PC-9 (cell line): ENCODE results near the gene GPATCH1. TPM values are rescaled to one million over a fixed set of nuclear protein-coding genes. Genes with fewer than 3 reads are reported as not detected.
"Not testable (repeated sequence)": the region's sequence is repeated elsewhere in the genome, so short reads cannot be mapped to it uniquely, and the experiment has no call there.

Experiments used
- BruUV-seq: library from RNA; stranded (reverse); fragments of 400-500 nt; replicated peaks from 2 replicates; lab custom pipeline; 2021; lab: Mats Ljungman, UMichigan
- CTCF ChIA-PET: fragments of 300-600 bp; sonication (Branson Sonifier 250); formaldehyde crosslinking; loops from one replicate; lab custom pipeline; 2022; ENCODE audit warnings: antibody characterized with exemption; lab: Charles Lee
- POLR2A ChIA-PET: fragments of 300-600 bp; sonication (Branson Sonifier 250); formaldehyde crosslinking; loops from one replicate; lab custom pipeline; 2022; ENCODE audit warnings: antibody characterized with exemption; ENCODE audit not compliant: unreplicated experiment; lab: Charles Lee
- DNase-seq, 2 experiments: peaks; one replicate each; pipeline versions ENCODE4 v3.0.0 to v3.0.0-alpha.2; 2015 to 2022; ENCODE audit warnings: mixed read lengths in 1 of 2
- H2AFZ ChIP-seq: fragments of 200-600 bp; sonication (generic); 2 replicates; pipeline ENCODE4 v1.8.1; 2017; ENCODE audit warnings: antibody characterized with exemption
- H3F3A ChIP-seq: fragments of 200-600 bp; sonication (generic); 2 replicates; pipeline ENCODE4 v1.8.1; 2017; ENCODE audit warnings: antibody characterized with exemption, mild to moderate bottlenecking, low read depth; ENCODE audit not compliant: insufficient read depth
- H3K27ac ChIP-seq: fragments of 200-600 bp; sonication (generic); 2 replicates; pipeline ENCODE4 v1.6.1; 2016; ENCODE audit warnings: mixed run types
- H3K27me3 ChIP-seq: fragments of 200-600 bp; sonication (generic); 2 replicates; pipeline ENCODE4 v1.6.1; 2016; ENCODE audit warnings: low read depth, mixed run types; ENCODE audit not compliant: insufficient read depth
- H3K36me3 ChIP-seq: fragments of 200-600 bp; sonication (generic); 2 replicates; pipeline ENCODE4 v1.6.1; 2016; ENCODE audit warnings: low read depth, mixed run types
- H3K4me1 ChIP-seq: fragments of 200-600 bp; sonication (generic); replicated peaks from 2 replicates; pipeline ENCODE4 v1.6.1; 2016; ENCODE audit warnings: mixed run types; ENCODE audit not compliant: insufficient read depth
- H3K4me2 ChIP-seq: fragments of 200-600 bp; sonication (generic); 2 replicates; pipeline ENCODE4 v1.6.1; 2017; ENCODE audit warnings: mixed run types
- H3K4me3 ChIP-seq: fragments of 200-600 bp; sonication (generic); 2 replicates; pipeline ENCODE4 v1.6.1; 2016; ENCODE audit warnings: mixed run types
- H3K79me2 ChIP-seq: fragments of 200-600 bp; sonication (generic); 2 replicates; pipeline ENCODE4 v1.6.1; 2017; ENCODE audit warnings: low read depth, mixed run types
- H3K9me2 ChIP-seq: fragments of 200-600 bp; sonication (generic); 2 replicates; pipeline ENCODE4 v1.8.1; 2017; ENCODE audit warnings: mild to moderate bottlenecking; ENCODE audit not compliant: insufficient read depth
- H3K9me3 ChIP-seq: fragments of 200-600 bp; sonication (generic); 2 replicates; pipeline ENCODE4 v1.8.1; 2016; ENCODE audit warnings: low read depth; ENCODE audit not compliant: insufficient read depth
- H4K20me1 ChIP-seq: fragments of 200-600 bp; sonication (generic); 2 replicates; pipeline ENCODE4 v1.8.1; 2017; ENCODE audit not compliant: insufficient read depth
- EZH2 ChIP-seq: fragments of 200-600 bp; sonication (generic); IDR thresholded peaks from 2 replicates; pipeline ENCODE4 v1.8.0; 2017; ENCODE audit warnings: antibody characterized with exemption, low read depth
- intact Hi-C: fragments of 100-400 bp; cut with micrococcal nuclease; formaldehyde crosslinking; loops from one replicate; pipeline ENCODE4 v1.10.0; 2022; ENCODE audit not compliant: unreplicated experiment
- total RNA-seq: library from RNA; stranded (reverse); gene quantifications from 2 replicates; pipeline ENCODE4 v1.2.3, GENCODE V29; 2021
- TF ChIP-seq, protein P1 (sequence below): fragments of 200-600 bp; sonication (generic); conservative IDR thresholded peaks from 2 replicates; pipeline ENCODE4 v1.6.1; 2017; ENCODE audit warnings: mixed run types, antibody characterized with exemption, mild to moderate bottlenecking, moderate library complexity

The GPATCH1 gene
- total RNA-seq, 1 experiment from 2014 or later: 11.0 TPM

DNA sequence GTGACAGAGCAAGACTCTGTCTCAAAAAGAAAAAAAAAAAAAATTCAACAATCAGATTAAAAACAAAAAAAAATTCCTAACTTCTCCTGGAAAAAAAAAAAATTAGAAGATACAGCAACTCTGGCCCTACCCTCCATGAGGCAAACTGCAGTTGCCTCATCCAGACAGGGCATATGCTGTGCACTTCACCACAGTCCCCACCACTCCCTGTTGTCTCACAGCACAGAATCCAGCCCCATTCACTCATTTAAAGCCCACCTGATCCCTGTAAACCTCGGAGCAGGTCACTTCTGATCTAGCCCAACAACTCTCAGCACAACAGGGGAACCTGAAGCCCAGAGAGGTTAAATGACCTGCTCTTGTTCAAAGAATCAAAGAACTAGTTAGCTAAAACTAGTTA is 41.2 kb upstream of the GPATCH1 start:
- ChIA-PET CTCF (no interaction called here), POLR2A (interaction anchor here (0.6 kb wide), 1 partner anchor 137 kb away, joined by 6 read pairs; no protein-coding TSS in a partner anchor)
- H3K27me3 ChIP-seq: no peaks in the 10 kb centered on the region
- intact Hi-C loops: loop anchor here (2.0 kb wide), 1 partner anchor 15 kb away; no protein-coding TSS in a partner anchor
- peaks cover 10% of the 10 kb centered on the region; the same call in 1 of the 2 replicates for H3K36me3 ChIP-seq
- H4K20me1 ChIP-seq: no peaks in the 10 kb centered on the region; the same call in 1 of the 2 replicates
- H3K4me1 ChIP-seq: peaks cover 55% of the 10 kb centered on the region
- BruUV-seq: no TSS peak
- peaks cover 41% of the 10 kb centered on the region for H3F3A ChIP-seq
- no peaks in the 10 kb centered on the region for H3K9me3 ChIP-seq
- TF ChIP-seq EZH2: no peak
- TF ChIP-seq, protein P1, sequence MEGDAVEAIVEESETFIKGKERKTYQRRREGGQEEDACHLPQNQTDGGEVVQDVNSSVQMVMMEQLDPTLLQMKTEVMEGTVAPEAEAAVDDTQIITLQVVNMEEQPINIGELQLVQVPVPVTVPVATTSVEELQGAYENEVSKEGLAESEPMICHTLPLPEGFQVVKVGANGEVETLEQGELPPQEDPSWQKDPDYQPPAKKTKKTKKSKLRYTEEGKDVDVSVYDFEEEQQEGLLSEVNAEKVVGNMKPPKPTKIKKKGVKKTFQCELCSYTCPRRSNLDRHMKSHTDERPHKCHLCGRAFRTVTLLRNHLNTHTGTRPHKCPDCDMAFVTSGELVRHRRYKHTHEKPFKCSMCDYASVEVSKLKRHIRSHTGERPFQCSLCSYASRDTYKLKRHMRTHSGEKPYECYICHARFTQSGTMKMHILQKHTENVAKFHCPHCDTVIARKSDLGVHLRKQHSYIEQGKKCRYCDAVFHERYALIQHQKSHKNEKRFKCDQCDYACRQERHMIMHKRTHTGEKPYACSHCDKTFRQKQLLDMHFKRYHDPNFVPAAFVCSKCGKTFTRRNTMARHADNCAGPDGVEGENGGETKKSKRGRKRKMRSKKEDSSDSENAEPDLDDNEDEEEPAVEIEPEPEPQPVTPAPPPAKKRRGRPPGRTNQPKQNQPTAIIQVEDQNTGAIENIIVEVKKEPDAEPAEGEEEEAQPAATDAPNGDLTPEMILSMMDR: no peak
- H3K79me2 ChIP-seq: peaks cover 85% of the 10 kb centered on the region
- no peak for DNase-seq
- H3K9me2 ChIP-seq: no peaks in the 10 kb centered on the region
- H3K4me3 ChIP-seq: no peak overlapping the region
- peak overlapping the region; percentile 98 for H3K27ac ChIP-seq
- H2AFZ ChIP-seq: no peak overlapping the region
- no peak overlapping the region for H3K4me2 ChIP-seq

DNA sequence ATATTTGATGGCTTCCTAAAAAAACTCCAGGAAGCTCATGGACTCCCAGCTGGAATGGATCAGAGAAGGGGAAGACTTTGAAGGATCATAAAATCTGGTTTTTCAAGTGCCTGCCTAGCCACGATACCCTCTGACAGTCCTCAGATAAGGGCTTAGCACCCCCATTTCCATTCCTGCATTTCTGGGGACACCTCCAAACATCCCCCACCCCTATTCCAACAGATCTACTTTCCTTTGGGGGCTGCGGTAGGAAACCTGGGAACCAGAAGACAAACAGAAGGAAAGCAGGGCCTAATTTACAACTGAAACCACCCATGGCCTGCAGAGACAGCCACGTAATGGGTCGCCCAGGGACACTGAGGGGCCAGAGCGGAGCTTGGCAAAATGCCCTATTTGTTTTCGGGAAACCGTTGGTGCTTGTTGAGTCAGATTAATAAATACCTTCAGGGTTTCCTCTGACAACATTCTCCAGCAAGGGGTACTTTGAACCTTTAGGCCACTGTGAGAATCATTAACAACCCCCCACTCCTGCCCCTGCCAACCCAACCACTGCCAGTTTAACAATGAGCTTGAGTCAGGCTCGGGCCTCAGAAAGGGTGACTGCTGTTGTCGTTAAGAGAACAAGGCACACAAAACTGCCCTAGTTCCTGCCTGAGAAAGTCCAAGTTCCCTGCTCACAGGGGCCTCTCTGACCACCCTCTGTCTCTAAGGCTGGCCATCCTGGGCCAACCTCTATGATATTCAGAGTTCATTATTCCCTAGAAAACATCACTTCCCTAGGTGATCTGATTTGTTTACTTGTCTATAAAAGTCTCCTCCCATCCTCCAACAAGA is 39.8 kb upstream of the GPATCH1 start:
- Histone ChIP-seq H3F3A (peaks cover 46% of the 10 kb centered on the region), H3K4me2 (peak overlapping the region; percentile 75), H3K4me1 (peaks cover 62% of the 10 kb centered on the region), H3K27ac (peak overlapping the region; percentile 98), H3K4me3 (peak overlapping the region; percentile 36; the same call in 1 of the 2 replicates), H3K9me3 (no peaks in the 10 kb centered on the region), H3K79me2 (peaks cover 87% of the 10 kb centered on the region), H3K36me3 (peaks cover 17% of the 10 kb centered on the region; the same call in 1 of the 2 replicates), H2AFZ (no peak overlapping the region), H3K27me3 (no peaks in the 10 kb centered on the region), H4K20me1 (no peaks in the 10 kb centered on the region; the same call in 1 of the 2 replicates), H3K9me2 (no peaks in the 10 kb centered on the region)
- BruUV-seq: no TSS peak
- ChIA-PET CTCF (interaction anchor here (0.7 kb wide), 1 partner anchor 119 kb away, joined by 7 read pairs; no protein-coding TSS in a partner anchor), POLR2A (interaction anchor here (0.5 to 1.7 kb wide), 4 partner anchors 11 to 23 kb away, joined by 4 to 20 read pairs (median 9); no protein-coding TSS in a partner anchor)
- TF ChIP-seq, protein P1: no peak
- TF ChIP-seq EZH2: no peak
- peak; percentile 86 to 97 for DNase-seq
- intact Hi-C loops: loop anchor here (1.0 to 2.0 kb wide), 3 partner anchors 8 to 16 kb away; no protein-coding TSS in a partner anchor

DNA sequence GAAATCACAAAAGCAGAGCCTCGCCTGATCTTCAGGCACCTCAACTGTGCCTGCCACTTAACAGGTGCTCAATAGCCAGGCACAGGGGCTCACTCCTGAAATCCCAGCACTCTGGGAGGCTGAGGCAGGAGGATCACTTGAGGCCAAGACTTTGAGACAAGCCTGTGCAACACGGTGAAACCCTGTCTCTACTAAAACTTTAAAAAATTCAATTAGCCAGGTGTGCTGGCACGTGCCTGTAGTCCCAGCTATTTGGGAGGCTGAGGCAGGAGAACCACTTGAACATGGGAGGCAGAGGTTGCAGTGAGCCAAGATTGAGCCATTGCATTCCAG is 39.2 kb upstream of the GPATCH1 start:
- Histone ChIP-seq H3F3A (peaks cover 49% of the 10 kb centered on the region), H3K4me1 (peaks cover 68% of the 10 kb centered on the region), H3K36me3 (peaks cover 20% of the 10 kb centered on the region; the same call in 1 of the 2 replicates), H3K4me2 (peak overlapping the region; percentile 75), H3K4me3 (peak overlapping the region; percentile 18; the same call in 1 of the 2 replicates), H3K27ac (peak overlapping the region; percentile 98), H3K79me2 (peaks cover 87% of the 10 kb centered on the region)
- not testable (repeated sequence) for BruUV-seq, H3K27me3 ChIP-seq, H2AFZ ChIP-seq, H3K9me3 ChIP-seq, H4K20me1 ChIP-seq, H3K9me2 ChIP-seq, DNase-seq
- intact Hi-C loops: loop anchor here (1.0 to 2.0 kb wide), 3 partner anchors 8 to 17 kb away; no protein-coding TSS in a partner anchor
- CTCF ChIA-PET: interaction anchor here (0.7 kb wide), 1 partner anchor 118 kb away, joined by 7 read pairs; no protein-coding TSS in a partner anchor
- POLR2A ChIA-PET: interaction anchor here (0.5 to 1.7 kb wide), 3 partner anchors 10 to 17 kb away, joined by 4 to 20 read pairs (median 13); no protein-coding TSS in a partner anchor
